GM21390 (cell line): ENCODE results near the gene PLPPR1.
"Not testable (repeated sequence)": the region's sequence is repeated elsewhere in the genome, so short reads cannot be mapped to it uniquely, and the experiment has no call there.

ENCODE experiments used
- ATAC-seq: cut with Tn5 transposase; IDR thresholded peaks from one replicate; pipeline ENCODE4 v1.9.1; 2021; ENCODE audit not compliant: unreplicated experiment

Gene PLPPR1

DNA sequence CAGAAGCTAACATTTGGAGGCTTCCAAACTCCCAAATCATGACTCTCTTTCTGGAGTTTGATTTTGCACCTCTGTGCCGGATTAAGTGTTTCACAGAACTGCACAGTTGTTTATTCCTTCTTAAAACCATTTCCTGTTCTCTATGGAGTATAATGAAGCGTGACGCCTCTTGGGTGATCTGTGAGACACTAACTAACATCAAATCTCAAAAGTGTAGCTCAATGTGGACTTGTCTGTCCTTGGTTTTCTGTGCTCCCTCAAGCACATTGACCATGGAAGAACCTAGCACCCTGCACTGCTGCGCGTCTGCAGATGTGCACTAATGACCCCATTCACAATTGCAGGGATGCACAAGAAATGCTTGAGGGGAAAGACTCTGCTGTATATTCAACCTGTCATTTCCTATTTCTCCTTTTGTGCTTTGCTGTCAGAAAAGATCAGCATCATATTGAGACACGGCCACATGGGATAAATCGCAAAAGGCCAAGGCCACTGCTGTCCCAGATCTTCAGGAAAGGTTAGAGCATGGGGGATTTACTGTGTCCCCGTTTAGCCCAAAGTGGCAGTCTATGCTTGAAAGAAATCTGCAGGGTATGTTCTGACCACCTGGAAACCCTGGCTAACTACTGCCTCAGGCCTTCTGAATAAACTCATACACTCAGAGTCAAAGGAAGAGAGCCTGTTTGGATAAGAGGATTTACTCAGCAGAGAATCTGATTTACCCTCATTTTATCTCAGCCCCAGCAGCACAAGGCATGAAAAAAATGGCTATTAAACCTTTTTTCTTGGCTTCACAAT lies 246.6 kb downstream of the PLPPR1 start:
- no peak for ATAC-seq

GRCh38 chr9:101275769-101276250 lies 247.3 kb downstream of the PLPPR1 start:
- no peak for ATAC-seq

DNA sequence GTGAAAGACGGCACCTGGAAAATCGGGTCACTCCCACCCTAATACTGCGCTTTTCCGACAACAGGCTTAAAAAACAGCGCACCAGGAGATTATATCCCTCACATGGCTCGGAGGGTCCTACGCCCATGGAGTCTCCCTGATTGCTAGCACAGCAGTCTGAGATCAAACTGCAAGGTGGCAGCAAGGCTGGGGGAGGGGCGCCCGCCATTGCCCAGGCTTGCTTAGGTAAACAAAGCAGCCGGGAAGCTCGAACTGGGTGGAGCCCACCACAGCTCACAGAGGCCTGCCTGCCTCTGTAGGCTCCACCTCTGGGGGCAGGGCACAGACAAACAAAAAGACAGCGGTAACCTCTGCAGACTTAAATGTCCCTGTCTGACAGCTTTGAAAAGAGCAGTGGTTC lies 262.5 kb downstream of the PLPPR1 start:
- not testable (repeated sequence) for ATAC-seq

DNA sequence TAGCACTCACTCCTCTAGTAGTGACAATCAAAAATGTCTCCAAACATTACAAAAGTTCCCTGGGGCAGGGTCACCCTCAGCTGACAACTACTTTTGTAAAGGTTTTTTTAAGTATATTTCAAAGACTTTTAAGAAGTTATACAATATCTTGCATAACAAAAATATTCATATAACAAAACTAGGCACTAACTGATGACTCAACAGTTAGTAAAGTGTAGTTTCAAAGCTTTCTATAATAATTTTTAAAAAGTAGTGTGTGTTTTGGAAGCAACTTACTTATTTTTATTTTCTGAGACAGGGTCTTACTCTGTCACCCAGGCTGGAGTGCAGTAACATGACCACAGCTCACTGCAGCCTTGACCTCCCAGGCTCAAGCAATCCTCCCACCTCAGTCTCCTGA lies 271.4 kb downstream of the PLPPR1 start:
- no peak for ATAC-seq

DNA sequence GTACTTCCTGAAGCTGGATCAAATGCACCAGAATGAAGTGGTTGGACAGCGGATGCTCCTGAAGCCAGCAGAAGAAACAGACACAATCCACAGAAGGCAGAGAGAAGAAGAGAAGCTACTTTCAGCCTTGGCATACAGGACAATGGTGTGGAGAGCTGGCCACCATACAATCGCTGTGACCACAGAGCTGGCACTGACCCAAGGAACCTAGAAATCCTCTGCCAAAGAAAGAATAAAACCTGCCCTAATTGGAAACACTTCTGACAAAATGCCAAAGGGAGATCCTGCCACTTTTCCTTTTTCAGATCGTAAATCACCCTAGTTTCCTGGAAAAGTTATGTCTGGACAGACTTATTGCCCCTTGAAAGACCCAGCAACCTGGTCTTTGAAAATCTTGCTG lies 278.5 kb downstream of the PLPPR1 start:
- ATAC-seq: no peak

DNA sequence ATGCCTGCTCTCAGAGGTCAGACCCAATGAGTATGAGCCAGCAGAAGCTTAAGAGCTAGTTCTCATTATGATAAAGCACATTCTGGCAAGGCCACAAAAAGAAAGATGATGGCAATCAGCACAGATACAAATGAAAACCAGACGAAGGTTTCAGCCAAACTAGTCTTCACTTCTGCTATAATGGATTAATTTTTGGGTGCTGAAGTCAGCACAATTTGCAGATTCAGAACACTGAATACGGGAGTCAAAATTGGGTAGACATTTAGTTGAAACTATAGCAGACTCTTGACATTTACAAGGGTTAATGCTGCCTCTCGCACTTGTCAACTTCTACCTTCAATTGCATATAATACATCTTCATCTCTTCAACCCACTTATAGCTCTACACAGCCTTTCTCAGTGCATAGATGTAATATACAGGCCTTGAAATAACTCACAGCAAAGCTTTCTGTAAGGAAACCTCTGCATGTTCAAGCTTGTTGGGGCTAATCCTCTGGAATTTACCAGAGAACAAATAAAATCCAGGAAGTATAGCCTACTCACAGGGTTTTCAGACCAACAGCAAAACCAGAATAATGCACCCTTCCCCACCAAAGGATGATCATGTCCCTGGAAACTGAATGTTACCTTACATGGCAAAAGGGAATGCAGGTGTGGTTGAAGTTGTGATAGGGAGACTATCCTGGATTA lies 279.1 kb downstream of the PLPPR1 start:
- ATAC-seq: no peak

DNA sequence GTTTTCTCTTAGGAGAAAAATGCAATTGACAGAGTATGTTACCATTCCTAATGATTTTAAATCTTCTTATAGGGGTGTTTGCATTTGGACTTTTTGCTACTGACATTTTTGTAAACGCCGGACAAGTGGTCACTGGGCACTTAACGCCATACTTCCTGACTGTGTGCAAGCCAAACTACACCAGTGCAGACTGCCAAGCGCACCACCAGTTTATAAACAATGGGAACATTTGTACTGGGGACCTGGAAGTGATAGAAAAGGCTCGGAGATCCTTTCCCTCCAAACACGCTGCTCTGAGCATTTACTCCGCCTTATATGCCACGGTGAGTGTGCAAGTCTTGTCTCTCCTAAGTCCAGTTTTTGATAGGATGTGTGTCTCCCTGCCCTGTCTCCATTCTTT lies 280.6 kb downstream of the PLPPR1 start:
- no peak for ATAC-seq

- ATAC-seq: no peak
These were observed 282.7 kb downstream of the PLPPR1 start for GRCh38 chr9:101311191-101311590.

DNA sequence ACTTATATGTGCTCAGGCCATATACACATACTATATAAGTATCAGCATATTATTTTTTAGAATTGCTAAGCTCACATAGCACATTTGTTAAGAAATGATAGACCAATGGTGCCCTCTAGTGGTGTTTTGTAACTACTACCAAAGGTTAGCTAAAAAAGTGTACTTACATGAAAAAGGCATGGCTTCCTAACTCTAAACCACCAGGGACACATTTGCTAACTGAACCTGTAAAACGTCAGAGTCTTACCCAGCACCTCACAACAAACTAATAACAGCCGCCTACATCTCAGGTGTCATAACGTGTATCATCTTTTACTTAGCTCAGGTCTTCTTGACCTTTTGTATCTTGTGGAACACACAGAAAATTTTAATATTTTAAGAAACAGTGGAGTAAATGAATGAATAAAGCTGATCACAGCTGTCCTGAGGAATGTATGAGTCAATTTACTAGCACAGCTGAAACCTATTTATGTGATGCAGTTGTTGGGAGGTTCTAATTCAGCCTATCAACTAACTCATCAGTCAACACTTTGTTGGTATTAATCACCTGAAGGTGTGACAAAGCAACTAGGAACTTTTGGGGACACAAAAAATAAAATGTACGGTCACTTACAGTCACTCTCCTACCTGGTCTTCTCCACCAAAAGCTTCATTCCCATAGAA lies 283.4 kb downstream of the PLPPR1 start:
- peak; percentile 86 for ATAC-seq

- no peak for ATAC-seq
These were observed 284.1 kb downstream of the PLPPR1 start for GRCh38 chr9:101312661-101313060.

DNA sequence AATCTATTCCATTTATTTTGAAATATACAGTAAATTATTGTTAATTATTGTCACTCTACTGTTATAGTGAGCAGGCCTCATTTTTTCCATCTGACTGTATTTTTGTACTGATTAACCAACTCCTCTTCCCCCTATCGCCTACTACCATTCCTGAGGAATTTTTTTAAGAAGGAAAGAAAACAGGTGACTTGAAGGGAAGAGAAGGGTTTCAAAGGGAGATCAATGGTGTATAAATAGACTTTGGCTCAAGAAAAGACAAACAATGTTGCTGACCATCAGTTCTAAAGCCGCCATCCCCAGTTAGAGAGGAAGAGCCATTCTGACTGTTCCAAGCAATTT lies 286.6 kb downstream of the PLPPR1 start:
- ATAC-seq: no peak

GRCh38 chr9:101317735-101318134 lies 289.2 kb downstream of the PLPPR1 start:
- ATAC-seq: no peak

GRCh38 chr9:101323129-101323528 lies 294.6 kb downstream of the PLPPR1 start:
- ATAC-seq: no peak

DNA sequence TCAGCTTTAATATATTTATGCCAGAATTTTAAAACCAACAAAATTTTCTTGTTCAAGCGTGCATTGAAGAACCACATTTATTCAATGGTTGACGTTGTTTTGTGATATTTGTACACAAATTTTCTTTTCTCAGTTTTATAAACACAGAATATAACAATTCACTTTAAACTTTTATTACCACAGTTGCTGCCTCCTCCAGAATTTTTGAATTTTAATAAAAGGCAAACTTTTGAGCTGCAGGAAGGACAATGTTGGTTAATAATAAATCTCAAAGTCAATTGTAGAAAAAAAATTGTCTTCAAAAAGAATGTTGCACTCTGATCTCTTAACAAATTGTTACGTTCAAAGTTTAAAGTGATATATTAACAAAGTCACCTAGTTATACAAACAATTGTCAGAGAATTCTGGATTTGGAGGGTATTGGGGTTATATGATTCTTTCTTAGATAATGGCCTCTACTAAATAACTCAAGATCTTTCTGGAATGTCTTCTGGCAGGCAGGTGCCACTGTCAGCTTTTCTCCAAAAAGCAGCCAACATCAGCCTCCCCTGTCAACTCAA lies 295.8 kb downstream of the PLPPR1 start:
- ATAC-seq: no peak

DNA sequence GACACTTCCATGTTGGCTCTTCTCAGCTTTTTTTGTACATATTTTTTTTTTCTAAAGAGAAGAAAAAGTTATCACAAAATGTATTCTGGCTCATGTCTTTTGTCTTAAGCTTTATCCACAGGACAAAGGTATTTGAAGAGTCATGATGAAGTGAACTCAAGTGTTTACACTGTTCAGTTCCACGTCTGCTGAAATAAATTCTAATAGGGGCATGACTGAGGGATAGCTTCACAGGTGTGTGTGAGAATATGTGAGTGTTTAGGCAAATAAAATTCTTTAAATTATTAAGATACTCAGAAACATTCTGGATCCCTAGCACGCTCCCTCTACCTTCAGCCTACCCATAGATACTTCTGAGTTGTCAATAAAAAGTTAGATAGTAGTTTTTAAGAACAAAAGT lies 296.5 kb downstream of the PLPPR1 start:
- ATAC-seq: no peak

GRCh38 chr9:101326035-101326434 lies 297.5 kb downstream of the PLPPR1 start:
- no peak for ATAC-seq

- no peak for ATAC-seq
These were observed 298.0 kb downstream of the PLPPR1 start for GRCh38 chr9:101326501-101326900.

DNA sequence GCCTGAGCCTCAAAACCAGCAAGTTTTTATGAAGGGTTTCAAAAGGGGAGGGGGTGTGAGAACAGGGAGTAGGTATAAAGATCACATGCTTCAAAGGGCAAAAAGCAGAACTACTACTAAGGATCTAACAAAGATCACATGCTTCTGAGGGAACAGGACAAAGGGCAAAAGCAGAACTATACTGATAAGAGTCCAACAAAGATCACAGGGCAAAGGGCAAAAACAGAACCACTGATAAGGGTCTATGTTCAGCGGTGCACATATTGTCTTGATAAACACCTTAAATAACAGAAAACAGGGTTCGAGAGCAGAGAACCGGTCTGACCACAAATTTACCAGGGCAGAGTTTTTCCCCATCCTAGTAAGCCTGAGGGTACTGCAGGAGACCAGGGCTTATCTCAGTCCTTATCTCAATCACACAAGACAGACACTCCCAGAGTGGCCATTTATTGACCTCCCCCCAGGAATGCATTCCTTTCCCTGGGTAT lies 298.9 kb downstream of the PLPPR1 start:
- ATAC-seq: not testable (repeated sequence)

DNA sequence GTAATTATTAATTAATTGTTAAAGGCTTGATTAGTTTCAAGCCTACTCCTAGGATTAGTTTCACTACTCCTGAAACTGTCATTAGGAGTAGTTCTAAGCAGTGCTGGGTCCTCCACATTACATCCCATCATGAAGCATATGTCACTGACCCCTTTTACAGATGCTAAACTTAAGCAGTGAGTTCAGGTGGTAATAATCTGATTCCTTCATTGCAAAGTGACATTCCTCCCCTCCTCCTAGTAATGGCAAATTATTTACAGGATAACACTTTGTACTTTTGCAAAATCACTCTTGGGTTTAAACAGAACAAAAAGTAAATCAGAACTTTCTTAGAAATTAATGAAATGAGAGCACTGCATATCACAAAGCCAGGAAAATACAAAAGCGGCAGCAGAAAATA lies 303.8 kb downstream of the PLPPR1 start:
- no peak for ATAC-seq

- ATAC-seq: no peak
These were observed 305.0 kb downstream of the PLPPR1 start for GRCh38 chr9:101333490-101333889.

- no peak for ATAC-seq
These were observed 305.6 kb downstream of the PLPPR1 start for GRCh38 chr9:101333926-101334702.
